HEK293 (cell line): ENCODE measurements around the gene LHFPL6.
A peak's percentile ranks its signal among the peaks of the same experiment; 100 is the strongest.

Experiments used
- CTCF ChIA-PET: fragments of 350-600 bp; formaldehyde crosslinking; extraction: SDS; loops from one replicate; lab custom pipeline; 2021; ENCODE audit warnings: antibody characterized with exemption; lab: Yijun Ruan, JAX
- POLR2A ChIA-PET: fragments of 300-600 bp; formaldehyde crosslinking; extraction: SDS; loops from one replicate; lab custom pipeline; 2020; ENCODE audit warnings: antibody characterized with exemption, inconsistent platforms; lab: Yijun Ruan, JAX
- H3K27ac ChIP-seq: fragments of 200-500 bp; sonication (Bioruptor generic); 2 replicates; pipeline ENCODE4 v1.5.1; 2014; ENCODE audit warnings: low read depth, low read length, control low read depth, inconsistent platforms; ENCODE audit errors: extremely low read depth
- H3K36me3 ChIP-seq, 2 experiments: fragments of 200-500 bp in 1 of 2; sonication (Bioruptor generic) in 1 of 2; 1 replicate in 1 of 2; 2 replicates in 1 of 2; pipeline ENCODE4 v1.5.1; 2014 to 2017; ENCODE audit warnings: inconsistent platforms in 2 of 2, low read length in 2 of 2; ENCODE audit not compliant: control insufficient read depth in 2 of 2, insufficient read depth in 1 of 2
- H3K4me1 ChIP-seq: fragments of 200-500 bp; sonication (Bioruptor generic); 2 replicates; pipeline ENCODE4 v1.5.1; 2014; ENCODE audit warnings: mild to moderate bottlenecking, low read length, inconsistent platforms; ENCODE audit not compliant: control insufficient read depth, insufficient read depth
- H3K4me3 ChIP-seq: 2 replicates; pipeline ENCODE4 v1.5.1; 2011; ENCODE audit warnings: low read depth, mild to moderate bottlenecking, control low read depth, low read length, moderate library complexity
- H3K9me3 ChIP-seq: fragments of 200-500 bp; sonication (Bioruptor generic); 2 replicates; pipeline ENCODE4 v1.5.1; 2014; ENCODE audit warnings: low read depth, low read length, inconsistent platforms; ENCODE audit not compliant: control insufficient read depth, insufficient read depth
- BCL11A ChIP-seq: fragments of 450-650 bp; formaldehyde crosslinking; IDR thresholded peaks from 2 replicates; pipeline ENCODE4 v1.5.1; 2016; ENCODE audit warnings: low read depth, missing biosample characterization, missing genetic modification characterization
- GLIS2 ChIP-seq: fragments of 450-650 bp; formaldehyde crosslinking; IDR thresholded peaks from 2 replicates; pipeline ENCODE4 v1.5.1; 2016; ENCODE audit warnings: missing biosample characterization, missing genetic modification characterization
- IKZF3 ChIP-seq: fragments of 450-650 bp; IDR thresholded peaks from 2 replicates; pipeline ENCODE4 v1.5.0; 2018; ENCODE audit warnings: missing biosample characterization, mild to moderate bottlenecking, missing genetic modification characterization, moderate library complexity
- KLF7 ChIP-seq: fragments of 450-650 bp; formaldehyde crosslinking; IDR thresholded peaks from 2 replicates; pipeline ENCODE4 v1.5.1; 2016; ENCODE audit warnings: missing biosample characterization, missing genetic modification characterization, borderline replicate concordance
- KLF9 ChIP-seq: fragments of 450-650 bp; formaldehyde crosslinking; IDR thresholded peaks from 2 replicates; pipeline ENCODE4 v1.5.1; 2016; ENCODE audit warnings: missing biosample characterization, missing genetic modification characterization, low read depth
- SP3 ChIP-seq: fragments of 450-650 bp; formaldehyde crosslinking; IDR thresholded peaks from 2 replicates; pipeline ENCODE4 v1.5.1; 2016; ENCODE audit warnings: missing biosample characterization, missing genetic modification characterization
- ZBTB17 ChIP-seq: fragments of 450-650 bp; formaldehyde crosslinking; IDR thresholded peaks from 2 replicates; pipeline ENCODE4 v1.5.1; 2016; ENCODE audit warnings: missing biosample characterization, missing genetic modification characterization
- ZBTB20 ChIP-seq: fragments of 450-650 bp; formaldehyde crosslinking; IDR thresholded peaks from 2 replicates; pipeline ENCODE4 v1.5.1; 2016; ENCODE audit warnings: missing biosample characterization, missing genetic modification characterization
- ZNF132 ChIP-seq: fragments of 450-650 bp; formaldehyde crosslinking; IDR thresholded peaks from 2 replicates; pipeline ENCODE4 v1.5.1; 2017; ENCODE audit warnings: missing biosample characterization, missing genetic modification characterization, borderline replicate concordance
- ZNF155 ChIP-seq: fragments of 450-650 bp; formaldehyde crosslinking; IDR thresholded peaks from 2 replicates; pipeline ENCODE4 v1.5.1; 2016; ENCODE audit warnings: missing biosample characterization, missing genetic modification characterization
- ZNF174 ChIP-seq: fragments of 450-650 bp; formaldehyde crosslinking; IDR thresholded peaks from 2 replicates; pipeline ENCODE4 v1.5.0; 2017; ENCODE audit warnings: missing biosample characterization, mild to moderate bottlenecking, missing genetic modification characterization
- ZNF184 ChIP-seq: fragments of 450-650 bp; IDR thresholded peaks from 2 replicates; pipeline ENCODE4 v1.5.1; 2018; ENCODE audit warnings: missing biosample characterization, mild to moderate bottlenecking, missing genetic modification characterization
- ZNF19 ChIP-seq: fragments of 450-650 bp; formaldehyde crosslinking; IDR thresholded peaks from 2 replicates; pipeline ENCODE4; 2016; ENCODE audit warnings: missing biosample characterization, missing genetic modification characterization, low read depth
- ZNF274 ChIP-seq, 2 experiments: fragments of 200-500 bp in 1 of 2; fragments of 450-650 bp in 1 of 2; sonication (Bioruptor generic) in 1 of 2; formaldehyde crosslinking in 1 of 2; IDR thresholded peaks; 2 replicates each; pipeline versions ENCODE4 v1.5.1 to v1.6.1; 2014 to 2016; ENCODE audit warnings: borderline replicate concordance in 1 of 2, inconsistent platforms in 1 of 2, low read length in 1 of 2, missing biosample characterization in 1 of 2, missing genetic modification characterization in 1 of 2
- ZNF391 ChIP-seq: fragments of 450-650 bp; formaldehyde crosslinking; IDR thresholded peaks from 2 replicates; pipeline ENCODE4 v1.5.1; 2016; ENCODE audit warnings: low read depth, missing biosample characterization, missing genetic modification characterization, borderline replicate concordance
- ZNF48 ChIP-seq: fragments of 450-650 bp; formaldehyde crosslinking; IDR thresholded peaks from 2 replicates; pipeline ENCODE4 v1.5.1; 2016; ENCODE audit warnings: missing biosample characterization, missing genetic modification characterization
- ZNF549 ChIP-seq: fragments of 450-650 bp; IDR thresholded peaks from 2 replicates; pipeline ENCODE4 v1.5.1; 2018; ENCODE audit warnings: missing biosample characterization, missing genetic modification characterization, mild to moderate bottlenecking, inconsistent platforms, moderate library complexity
- ZNF585B ChIP-seq: fragments of 450-650 bp; formaldehyde crosslinking; IDR thresholded peaks from 2 replicates; pipeline ENCODE4 v1.5.1; 2016; ENCODE audit warnings: missing biosample characterization, missing genetic modification characterization
- ZNF610 ChIP-seq: fragments of 450-650 bp; formaldehyde crosslinking; IDR thresholded peaks from 2 replicates; pipeline ENCODE4 v1.5.1; 2016; ENCODE audit warnings: missing biosample characterization, missing genetic modification characterization, borderline replicate concordance
- ZNF654 ChIP-seq: fragments of 450-650 bp; formaldehyde crosslinking; IDR thresholded peaks from 2 replicates; pipeline ENCODE4 v1.5.1; 2016; ENCODE audit warnings: low read depth, missing biosample characterization, missing genetic modification characterization
- ZNF677 ChIP-seq: fragments of 450-650 bp; IDR thresholded peaks from 2 replicates; pipeline ENCODE4 v1.5.0; 2018; ENCODE audit warnings: missing biosample characterization, mild to moderate bottlenecking, missing genetic modification characterization, moderate library complexity
- ZSCAN30 ChIP-seq: fragments of 450-650 bp; IDR thresholded peaks from 2 replicates; pipeline ENCODE4 v1.5.1; 2018; ENCODE audit warnings: missing biosample characterization, mild to moderate bottlenecking, missing genetic modification characterization, moderate library complexity
- ZXDB ChIP-seq: fragments of 450-650 bp; formaldehyde crosslinking; IDR thresholded peaks from 2 replicates; pipeline ENCODE4 v1.5.1; 2016; ENCODE audit warnings: missing biosample characterization, missing genetic modification characterization
- TF ChIP-seq, protein P1 (sequence below): fragments of 450-650 bp; formaldehyde crosslinking; IDR thresholded peaks from 2 replicates; pipeline ENCODE4 v1.5.1; 2016; ENCODE audit warnings: missing biosample characterization, missing genetic modification characterization
- TF ChIP-seq, protein P2 (sequence below): fragments of 450-650 bp; formaldehyde crosslinking; IDR thresholded peaks from 2 replicates; pipeline ENCODE4 v1.5.0; 2017; ENCODE audit warnings: missing biosample characterization, missing genetic modification characterization, borderline replicate concordance

Gene LHFPL6

DNA sequence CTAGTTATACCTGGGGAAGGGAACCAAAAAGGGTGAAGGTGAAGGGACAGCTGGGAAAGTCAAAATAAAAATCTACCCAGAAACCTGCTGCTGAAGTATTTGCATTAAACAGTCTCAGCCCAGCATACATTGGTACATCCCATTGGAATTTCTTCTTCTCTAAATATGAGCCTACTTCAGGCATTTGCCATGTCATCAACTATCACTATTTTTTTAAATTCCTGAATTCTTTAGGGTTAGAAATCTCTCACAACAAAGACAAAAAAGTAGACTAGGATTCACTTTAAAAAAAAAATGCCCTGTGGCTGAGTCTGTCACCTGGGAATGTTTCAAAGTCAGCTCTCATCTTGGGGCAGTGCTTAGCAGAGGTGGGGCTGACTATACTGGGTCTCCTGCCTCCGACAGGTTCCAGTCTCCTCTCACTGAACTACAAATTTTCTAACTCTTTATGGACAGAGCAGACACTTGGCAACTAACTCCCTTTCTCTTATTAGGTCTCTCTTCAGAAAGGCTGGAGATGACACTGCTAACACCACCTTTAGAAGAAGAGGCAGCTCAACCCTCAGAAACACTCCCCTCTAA is 141.2 kb downstream of the LHFPL6 start:
- TF ChIP-seq ZNF610 (tag by site-specific recombination) (no peak), ZNF391 (no peak), ZNF155 (tag by site-specific recombination) (no peak), SP3 (tag by site-specific recombination) (no peak), ZNF677 (tag by site-specific recombination) (no peak), ZNF132 (tag by site-specific recombination) (no peak), GLIS2 (tag by site-specific recombination) (no peak), ZNF654 (tag by site-specific recombination) (no peak)
- Histone ChIP-seq H3K36me3 (no peaks in the 10 kb centered on the region), H3K4me3 (no peak overlapping the region), H3K9me3 (no peaks in the 10 kb centered on the region), H3K4me1 (peaks cover 5% of the 10 kb centered on the region; the same call in 1 of the 2 replicates), H3K27ac (0 out of 2 replicates have a peak overlapping the region, but pooled peaks have one; percentile 4)
- CTCF ChIA-PET: interaction anchor here (0.6 to 0.7 kb wide), 3 partner anchors 42 to 206 kb away, joined by 3 to 7 read pairs (median 5); no protein-coding TSS in a partner anchor
- POLR2A ChIA-PET: no interaction called here

DNA sequence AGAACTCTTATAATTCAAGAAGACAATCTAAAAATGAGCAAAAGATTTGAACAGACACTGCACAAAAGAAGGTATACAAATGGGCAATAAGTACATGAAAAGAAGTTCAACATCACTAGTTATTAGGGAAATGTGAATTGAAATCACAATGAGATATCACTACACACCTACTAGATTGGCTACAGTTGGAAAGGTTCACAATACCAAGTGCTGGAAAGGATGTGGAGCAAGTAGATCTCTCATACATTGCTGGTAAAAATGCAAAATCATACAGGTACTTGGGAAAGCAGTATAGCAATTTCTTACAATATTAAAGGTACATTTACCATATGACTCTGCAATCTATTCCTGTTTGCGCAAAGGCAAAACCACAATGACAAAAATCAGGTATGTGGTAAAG is 145.7 kb downstream of the LHFPL6 start:
- H3K27ac ChIP-seq: no peak overlapping the region
- H3K4me3 ChIP-seq: no peak overlapping the region
- H3K36me3 ChIP-seq: no peaks in the 10 kb centered on the region
- TF ChIP-seq ZNF274 (IDR thresholded peaks at IDR 0.05; ENCODE audit: low read length) (no peak), ZNF274 (tag by site-specific recombination; IDR thresholded peaks at IDR 0.05; ENCODE audit: borderline replicate concordance) (no peak), ZNF184 (tag by site-specific recombination) (peak; percentile 98)
- ChIA-PET POLR2A (no interaction called here), CTCF (interaction anchor here (0.6 kb wide), 1 partner anchor 21 kb away, joined by 3 read pairs; no protein-coding TSS in a partner anchor)
- peaks cover 2% of the 10 kb centered on the region for H3K4me1 ChIP-seq
- no peaks in the 10 kb centered on the region for H3K9me3 ChIP-seq

DNA sequence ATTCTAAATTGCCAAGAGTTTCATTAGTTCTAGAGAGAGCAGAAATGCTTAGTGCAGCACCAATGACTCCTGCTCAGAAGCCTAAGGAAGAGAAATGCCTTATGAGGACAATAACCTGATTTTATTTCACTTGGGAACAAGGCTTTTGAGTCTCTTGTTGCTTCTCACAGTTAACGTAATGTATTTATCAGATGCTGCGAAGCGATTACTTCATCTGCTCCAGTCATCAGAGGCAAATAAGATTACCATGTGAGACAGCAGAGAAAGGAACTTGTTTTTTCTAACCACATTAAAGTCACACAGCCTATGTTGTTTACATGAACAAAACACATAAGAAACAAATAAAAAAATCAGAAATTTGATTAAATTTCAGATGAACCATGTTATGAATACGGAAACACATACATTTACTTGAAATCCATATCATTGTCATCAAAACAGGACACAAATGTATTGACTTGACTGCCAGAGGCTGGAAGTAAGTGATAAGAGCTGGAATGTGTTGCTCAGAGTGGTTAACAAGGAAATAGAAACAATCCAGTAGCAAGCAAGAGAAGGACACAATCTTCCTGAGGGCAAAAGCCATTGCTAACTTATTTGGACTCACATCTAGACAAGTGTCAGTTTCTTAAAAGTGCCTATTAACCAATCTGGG is 147.3 kb downstream of the LHFPL6 start:
- no peaks in the 10 kb centered on the region for H3K36me3 ChIP-seq
- no peak overlapping the region for H3K27ac ChIP-seq
- no peak overlapping the region for H3K4me3 ChIP-seq
- CTCF ChIA-PET: no interaction called here
- peaks cover 10% of the 10 kb centered on the region for H3K4me1 ChIP-seq
- H3K9me3 ChIP-seq: no peaks in the 10 kb centered on the region
- POLR2A ChIA-PET: no interaction called here
- TF ChIP-seq ZBTB20 (tag by site-specific recombination) (no peak), KLF9 (no peak), KLF7 (tag by site-specific recombination) (no peak), ZNF48 (tag by site-specific recombination) (no peak), ZSCAN30 (tag by site-specific recombination) (no peak), ZNF174 (tag by site-specific recombination) (no peak), ZXDB (no peak), ZBTB17 (tag by site-specific recombination) (no peak), ZNF19 (tag by site-specific recombination) (no peak), IKZF3 (tag by site-specific recombination) (no peak), ZNF677 (tag by site-specific recombination) (no peak), ZNF585B (no peak), ZNF549 (tag by site-specific recombination) (no peak), BCL11A (tag by site-specific recombination) (no peak)
- TF ChIP-seq, protein P1, sequence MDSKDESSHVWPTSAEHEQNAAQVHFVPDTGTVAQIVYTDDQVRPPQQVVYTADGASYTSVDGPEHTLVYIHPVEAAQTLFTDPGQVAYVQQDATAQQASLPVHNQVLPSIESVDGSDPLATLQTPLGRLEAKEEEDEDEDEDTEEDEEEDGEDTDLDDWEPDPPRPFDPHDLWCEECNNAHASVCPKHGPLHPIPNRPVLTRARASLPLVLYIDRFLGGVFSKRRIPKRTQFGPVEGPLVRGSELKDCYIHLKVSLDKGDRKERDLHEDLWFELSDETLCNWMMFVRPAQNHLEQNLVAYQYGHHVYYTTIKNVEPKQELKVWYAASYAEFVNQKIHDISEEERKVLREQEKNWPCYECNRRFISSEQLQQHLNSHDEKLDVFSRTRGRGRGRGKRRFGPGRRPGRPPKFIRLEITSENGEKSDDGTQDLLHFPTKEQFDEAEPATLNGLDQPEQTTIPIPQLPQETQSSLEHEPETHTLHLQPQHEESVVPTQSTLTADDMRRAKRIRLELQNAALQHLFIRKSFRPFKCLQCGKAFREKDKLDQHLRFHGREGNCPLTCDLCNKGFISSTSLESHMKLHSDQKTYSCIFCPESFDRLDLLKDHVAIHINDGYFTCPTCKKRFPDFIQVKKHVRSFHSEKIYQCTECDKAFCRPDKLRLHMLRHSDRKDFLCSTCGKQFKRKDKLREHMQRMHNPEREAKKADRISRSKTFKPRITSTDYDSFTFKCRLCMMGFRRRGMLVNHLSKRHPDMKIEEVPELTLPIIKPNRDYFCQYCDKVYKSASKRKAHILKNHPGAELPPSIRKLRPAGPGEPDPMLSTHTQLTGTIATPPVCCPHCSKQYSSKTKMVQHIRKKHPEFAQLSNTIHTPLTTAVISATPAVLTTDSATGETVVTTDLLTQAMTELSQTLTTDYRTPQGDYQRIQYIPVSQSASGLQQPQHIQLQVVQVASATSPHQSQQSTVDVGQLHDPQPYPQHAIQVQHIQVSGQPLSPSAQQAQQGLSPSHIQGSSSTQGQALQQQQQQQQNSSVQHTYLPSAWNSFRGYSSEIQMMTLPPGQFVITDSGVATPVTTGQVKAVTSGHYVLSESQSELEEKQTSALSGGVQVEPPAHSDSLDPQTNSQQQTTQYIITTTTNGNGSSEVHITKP (tag by site-specific recombination): no peak
- TF ChIP-seq, protein P2, sequence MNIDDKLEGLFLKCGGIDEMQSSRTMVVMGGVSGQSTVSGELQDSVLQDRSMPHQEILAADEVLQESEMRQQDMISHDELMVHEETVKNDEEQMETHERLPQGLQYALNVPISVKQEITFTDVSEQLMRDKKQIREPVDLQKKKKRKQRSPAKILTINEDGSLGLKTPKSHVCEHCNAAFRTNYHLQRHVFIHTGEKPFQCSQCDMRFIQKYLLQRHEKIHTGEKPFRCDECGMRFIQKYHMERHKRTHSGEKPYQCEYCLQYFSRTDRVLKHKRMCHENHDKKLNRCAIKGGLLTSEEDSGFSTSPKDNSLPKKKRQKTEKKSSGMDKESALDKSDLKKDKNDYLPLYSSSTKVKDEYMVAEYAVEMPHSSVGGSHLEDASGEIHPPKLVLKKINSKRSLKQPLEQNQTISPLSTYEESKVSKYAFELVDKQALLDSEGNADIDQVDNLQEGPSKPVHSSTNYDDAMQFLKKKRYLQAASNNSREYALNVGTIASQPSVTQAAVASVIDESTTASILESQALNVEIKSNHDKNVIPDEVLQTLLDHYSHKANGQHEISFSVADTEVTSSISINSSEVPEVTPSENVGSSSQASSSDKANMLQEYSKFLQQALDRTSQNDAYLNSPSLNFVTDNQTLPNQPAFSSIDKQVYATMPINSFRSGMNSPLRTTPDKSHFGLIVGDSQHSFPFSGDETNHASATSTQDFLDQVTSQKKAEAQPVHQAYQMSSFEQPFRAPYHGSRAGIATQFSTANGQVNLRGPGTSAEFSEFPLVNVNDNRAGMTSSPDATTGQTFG (tag by site-specific recombination): no peak
